ENCODE data around the gene ARHGAP15. TPM values are rescaled to one million over a fixed set of nuclear protein-coding genes. Genes with fewer than 3 reads are reported as not detected.

Gene ARHGAP15
- total RNA-seq, 2 donors from 2014 or later, result 0.86 TPM; not detected in 1

- H3K4me1 Mint-ChIP-seq, result peaks cover 33% of the 10 kb centered on the region
Observed at GRCh38 chr2:143684551-143685320, 555.5 kb downstream of the ARHGAP15 start.

GRCh38 chr2:143685421-143686078 is 556.3 kb downstream of the ARHGAP15 start:
- H3K9me3 Mint-ChIP-seq, result no peaks in the 10 kb centered on the region
- TF ChIP-seq CTCF (conservative IDR thresholded peaks at IDR 0.05), result no peak
- peaks cover 7% of the 10 kb centered on the region for H3K4me1 ChIP-seq (ENCODE audit: control insufficient read depth, insufficient read depth, low read length)

More at GRCh38 chr2:143684551-143685320, 555.5 kb downstream of the ARHGAP15 start:
- no peak overlapping the region for H3K27ac Mint-ChIP-seq
- Histone ChIP-seq H3K27ac (ENCODE audit: low read depth, low read length) (peak overlapping the region; percentile 12), H3K36me3 (ENCODE audit: control insufficient read depth, insufficient read depth, low read length) (no peaks in the 10 kb centered on the region), H3K27me3 (ENCODE audit: control insufficient read depth, insufficient read depth, low read length, poor library complexity, severe bottlenecking) (no peaks in the 10 kb centered on the region), H3K4me1 (ENCODE audit: control insufficient read depth, insufficient read depth, low read length) (peaks cover 7% of the 10 kb centered on the region), H3K4me3 (ENCODE audit: low read length) (no peak overlapping the region), H3K9ac (ENCODE audit: extremely low read depth, low read length, poor library complexity, severe bottlenecking) (no peak overlapping the region), H3K9me3 (ENCODE audit: control insufficient read depth, low read length) (no peaks in the 10 kb centered on the region)
- H3K9me3 Mint-ChIP-seq, result no peaks in the 10 kb centered on the region
- DNase-seq, result no peak
- H3K36me3 Mint-ChIP-seq (ENCODE audit: low read depth), result no peaks in the 10 kb centered on the region
- no peak overlapping the region for H3K4me3 Mint-ChIP-seq
- no peak for TF ChIP-seq CTCF (conservative IDR thresholded peaks at IDR 0.05)
- WGBS, 2 experiments (ENCODE audit: insufficient coverage in 1 of 2, insufficient read length in 1 of 2), result 85 to 90% methylated on average over 8 to 11 of the region's 11 CpGs
- no peaks in the 10 kb centered on the region for H3K27me3 Mint-ChIP-seq (ENCODE audit: insufficient read depth)

GRCh38 chr2:143686585-143687164 is 557.5 kb downstream of the ARHGAP15 start:
- Histone ChIP-seq H3K9ac (ENCODE audit: extremely low read depth, low read length, poor library complexity, severe bottlenecking) (no peak overlapping the region), H3K9me3 (ENCODE audit: control insufficient read depth, low read length) (no peaks in the 10 kb centered on the region), H3K27ac (ENCODE audit: low read depth, low read length) (no peak overlapping the region), H3K36me3 (ENCODE audit: control insufficient read depth, insufficient read depth, low read length) (no peaks in the 10 kb centered on the region), H3K4me3 (ENCODE audit: low read length) (no peak overlapping the region), H3K27me3 (ENCODE audit: control insufficient read depth, insufficient read depth, low read length, poor library complexity, severe bottlenecking) (no peaks in the 10 kb centered on the region), H3K4me1 (ENCODE audit: control insufficient read depth, insufficient read depth, low read length) (peaks cover 4% of the 10 kb centered on the region)
- TF ChIP-seq CTCF (conservative IDR thresholded peaks at IDR 0.05), result peak; percentile 84
- Mint-ChIP-seq H3K27ac (no peak overlapping the region), H3K27me3 (ENCODE audit: insufficient read depth) (no peaks in the 10 kb centered on the region), H3K9me3 (no peaks in the 10 kb centered on the region), H3K36me3 (ENCODE audit: low read depth) (no peaks in the 10 kb centered on the region), H3K4me1 (peaks cover 26% of the 10 kb centered on the region), H3K4me3 (no peak overlapping the region)
- DNase-seq, result no peak
- 47 to 63% methylated on average over 3 to 5 of the region's 5 CpGs for WGBS, 2 experiments (ENCODE audit: insufficient coverage in 1 of 2, insufficient read length in 1 of 2)

More at GRCh38 chr2:143685421-143686078, 556.3 kb downstream of the ARHGAP15 start:
- WGBS, 2 experiments (ENCODE audit: insufficient coverage in 1 of 2, insufficient read length in 1 of 2), result 94 to 95% methylated on average over 4 to 5 of the region's 6 CpGs
- H3K27ac ChIP-seq (ENCODE audit: low read depth, low read length), result no peak overlapping the region
- DNase-seq, result no peak
- H3K36me3 ChIP-seq (ENCODE audit: control insufficient read depth, insufficient read depth, low read length), result no peaks in the 10 kb centered on the region
- H3K4me3 Mint-ChIP-seq, result no peak overlapping the region
- H3K36me3 Mint-ChIP-seq (ENCODE audit: low read depth), result no peaks in the 10 kb centered on the region
- H3K4me1 Mint-ChIP-seq, result peaks cover 32% of the 10 kb centered on the region
- no peak overlapping the region for H3K27ac Mint-ChIP-seq
- H3K9ac ChIP-seq (ENCODE audit: extremely low read depth, low read length, poor library complexity, severe bottlenecking), result no peak overlapping the region
- H3K4me3 ChIP-seq (ENCODE audit: low read length), result no peak overlapping the region
- no peaks in the 10 kb centered on the region for H3K27me3 ChIP-seq (ENCODE audit: control insufficient read depth, insufficient read depth, low read length, poor library complexity, severe bottlenecking)
- no peaks in the 10 kb centered on the region for H3K27me3 Mint-ChIP-seq (ENCODE audit: insufficient read depth)
- H3K9me3 ChIP-seq (ENCODE audit: control insufficient read depth, low read length), result no peaks in the 10 kb centered on the region
